Vagina (tissue), 2 donors: Measurements from ENCODE around the gene ERC2.

Source experiments
- POLR2A ChIP-seq, 2 donors: fragments of 450-650 bp; IDR thresholded peaks; one replicate each; pipeline ENCODE4 v1.6.1; 2017; ENCODE audit warnings: antibody characterized with exemption in 2 of 2, mild to moderate bottlenecking in 2 of 2, moderate library complexity in 2 of 2
- TF ChIP-seq, protein P1 (sequence below), 3 experiments: fragments of 450-650 bp in 2 of 3; fragments of 200-600 bp in 1 of 3; sonication (generic) in 1 of 3; IDR thresholded peaks; one replicate each; pipeline ENCODE4 v1.5.1; 2017 to 2019; ENCODE audit warnings: antibody characterized with exemption in 3 of 3, mild to moderate bottlenecking in 2 of 3, moderate library complexity in 2 of 3

DNA sequence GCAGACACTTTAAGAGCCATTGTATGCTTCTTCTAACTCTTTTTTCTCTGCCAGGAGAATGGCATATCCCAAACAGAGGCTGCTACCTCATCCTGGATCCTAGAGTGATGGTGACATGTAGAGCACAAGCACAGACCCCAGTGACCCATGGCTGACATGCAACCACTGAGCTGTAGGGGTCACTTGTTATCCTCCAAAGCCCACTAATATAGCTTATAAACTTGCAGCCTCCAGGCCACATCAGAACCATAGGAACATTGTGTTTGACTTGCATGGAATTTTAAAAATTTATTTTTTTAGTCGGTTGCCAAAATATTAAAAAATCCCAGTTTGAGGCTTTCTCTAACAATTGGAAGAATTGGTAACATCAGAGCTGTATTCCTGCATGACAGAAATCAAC lies 698.2 kb downstream of the ERC2 start:
- TF ChIP-seq, protein P1, sequence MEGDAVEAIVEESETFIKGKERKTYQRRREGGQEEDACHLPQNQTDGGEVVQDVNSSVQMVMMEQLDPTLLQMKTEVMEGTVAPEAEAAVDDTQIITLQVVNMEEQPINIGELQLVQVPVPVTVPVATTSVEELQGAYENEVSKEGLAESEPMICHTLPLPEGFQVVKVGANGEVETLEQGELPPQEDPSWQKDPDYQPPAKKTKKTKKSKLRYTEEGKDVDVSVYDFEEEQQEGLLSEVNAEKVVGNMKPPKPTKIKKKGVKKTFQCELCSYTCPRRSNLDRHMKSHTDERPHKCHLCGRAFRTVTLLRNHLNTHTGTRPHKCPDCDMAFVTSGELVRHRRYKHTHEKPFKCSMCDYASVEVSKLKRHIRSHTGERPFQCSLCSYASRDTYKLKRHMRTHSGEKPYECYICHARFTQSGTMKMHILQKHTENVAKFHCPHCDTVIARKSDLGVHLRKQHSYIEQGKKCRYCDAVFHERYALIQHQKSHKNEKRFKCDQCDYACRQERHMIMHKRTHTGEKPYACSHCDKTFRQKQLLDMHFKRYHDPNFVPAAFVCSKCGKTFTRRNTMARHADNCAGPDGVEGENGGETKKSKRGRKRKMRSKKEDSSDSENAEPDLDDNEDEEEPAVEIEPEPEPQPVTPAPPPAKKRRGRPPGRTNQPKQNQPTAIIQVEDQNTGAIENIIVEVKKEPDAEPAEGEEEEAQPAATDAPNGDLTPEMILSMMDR (IDR thresholded peaks at IDR 0.05): no peak
- TF ChIP-seq POLR2A (IDR thresholded peaks at IDR 0.05): no peak
